Measurements from ENCODE around the gene TAS2R43. TPM values are rescaled to one million over a fixed set of nuclear protein-coding genes. Genes with fewer than 3 reads are reported as not detected.

Gene TAS2R43
- total and polyA plus RNA-seq, 2 of the 4 experiments (the other 2 are of a cell fraction): 0.90 TPM; not detected in 1

DNA sequence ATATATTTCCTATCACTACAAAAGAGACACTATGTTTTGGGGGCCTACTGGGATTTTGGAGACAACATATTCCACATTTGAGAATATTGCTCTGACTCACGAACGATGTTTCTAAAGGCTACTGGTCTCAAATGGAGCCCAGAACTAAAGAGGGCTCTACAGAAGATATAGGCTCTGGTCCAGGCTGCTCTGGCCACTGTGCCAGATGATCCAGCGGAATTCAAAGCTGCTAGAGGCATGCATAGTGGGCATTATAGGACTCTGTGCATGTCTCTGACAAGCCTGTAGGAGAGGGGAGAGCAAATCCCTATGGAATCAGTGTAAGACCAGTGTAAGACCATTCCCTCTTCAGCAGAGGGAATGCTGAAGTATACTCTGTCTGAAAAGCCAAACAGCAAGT is 38.3 kb upstream of the TAS2R43 start:
- no peak overlapping the region for H2BK5ac ChIP-seq (ENCODE audit: low read depth, low read length, poor library complexity, severe bottlenecking)
- no peak overlapping the region for H3K4ac ChIP-seq (ENCODE audit: low read depth, low read length)
- H3K4me2 ChIP-seq (ENCODE audit: low read depth, low read length): no peak overlapping the region
- H3K36me3 ChIP-seq (ENCODE audit: control insufficient read depth, insufficient read depth, low read length): peaks cover 1% of the 10 kb centered on the region; the same call in 1 of the 2 replicates
- dilution Hi-C loops (cut with HindIII; ENCODE audit: low sequenced_read_pairs, unreplicated experiment): no loop called here
- H3K9me1 ChIP-seq (ENCODE audit: insufficient read depth, low read length): 0 out of 2 replicates have a peak, but pooled peaks cover 3% of the 10 kb centered on the region
- no TSS peak for BruUV-seq (replicated peaks)
- H2AK5ac ChIP-seq (ENCODE audit: low read depth, low read length): no peak overlapping the region
- no peak overlapping the region for H3K23ac ChIP-seq (ENCODE audit: low read depth, low read length)
- H3K9me3 ChIP-seq (ENCODE audit: control insufficient read depth, insufficient read depth, low read length): no peaks in the 10 kb centered on the region
- no peak overlapping the region for H2BK15ac ChIP-seq (ENCODE audit: low read depth, low read length)
- ChIA-PET CTCF (no interaction called here), POLR2A (ENCODE audit: unreplicated experiment) (no interaction called here)
- DNase-seq: no peak
- H3K27me3 ChIP-seq (ENCODE audit: control insufficient read depth, insufficient read depth, low read length): no peaks in the 10 kb centered on the region
- H2BK120ac ChIP-seq (ENCODE audit: low read depth, low read length): no peak overlapping the region
- H2BK20ac ChIP-seq (ENCODE audit: low read depth, low read length): no peak overlapping the region
- H3K56ac ChIP-seq (ENCODE audit: extremely low read depth, insufficient read depth, low read length): no peak overlapping the region
- no peak overlapping the region for H4K8ac ChIP-seq (ENCODE audit: low read depth in 2 of 2, low read length in 2 of 2)
- no peaks in the 10 kb centered on the region for H3K4me1 ChIP-seq (ENCODE audit: control insufficient read depth, insufficient read depth, low read length)
- intact Hi-C loops (cut with micrococcal nuclease): no loop called here
- no peak overlapping the region for H3K4me3 ChIP-seq (ENCODE audit: insufficient read depth, low read depth, low read length)
- no peak overlapping the region for H3K14ac ChIP-seq (replicated peaks; ENCODE audit: low read depth, low read length)
- no peak overlapping the region for H2AK9ac ChIP-seq (replicated peaks; ENCODE audit: low read depth, low read length, poor library complexity)
- H4K91ac ChIP-seq (ENCODE audit: insufficient read depth, low read depth, low read length): no peak overlapping the region
- no peak overlapping the region for H2AFZ ChIP-seq (replicated peaks; ENCODE audit: low read length, poor library complexity)
- H3K79me1 ChIP-seq (ENCODE audit: low read depth in 1 of 2, low read length in 2 of 2): peaks cover 19 to 39% of the 10 kb centered on the region in 2 experiments
- no CpG with 5 or more reads among the region's 3 CpGs for WGBS, 2 experiments (ENCODE audit: extremely low coverage in 2 of 2, insufficient read length in 1 of 2)
- no peak for TF ChIP-seq NFE2L2 (IDR thresholded peaks at IDR 0.05; ENCODE audit: low read depth, low read length)
- TF ChIP-seq RFX5 (IDR thresholded peaks at IDR 0.05; ENCODE audit: low read depth, low read length): no peak
- TF ChIP-seq POLR2A (IDR thresholded peaks at IDR 0.05; ENCODE audit: low read depth, low read length): no peak
- TF ChIP-seq, protein P1, sequence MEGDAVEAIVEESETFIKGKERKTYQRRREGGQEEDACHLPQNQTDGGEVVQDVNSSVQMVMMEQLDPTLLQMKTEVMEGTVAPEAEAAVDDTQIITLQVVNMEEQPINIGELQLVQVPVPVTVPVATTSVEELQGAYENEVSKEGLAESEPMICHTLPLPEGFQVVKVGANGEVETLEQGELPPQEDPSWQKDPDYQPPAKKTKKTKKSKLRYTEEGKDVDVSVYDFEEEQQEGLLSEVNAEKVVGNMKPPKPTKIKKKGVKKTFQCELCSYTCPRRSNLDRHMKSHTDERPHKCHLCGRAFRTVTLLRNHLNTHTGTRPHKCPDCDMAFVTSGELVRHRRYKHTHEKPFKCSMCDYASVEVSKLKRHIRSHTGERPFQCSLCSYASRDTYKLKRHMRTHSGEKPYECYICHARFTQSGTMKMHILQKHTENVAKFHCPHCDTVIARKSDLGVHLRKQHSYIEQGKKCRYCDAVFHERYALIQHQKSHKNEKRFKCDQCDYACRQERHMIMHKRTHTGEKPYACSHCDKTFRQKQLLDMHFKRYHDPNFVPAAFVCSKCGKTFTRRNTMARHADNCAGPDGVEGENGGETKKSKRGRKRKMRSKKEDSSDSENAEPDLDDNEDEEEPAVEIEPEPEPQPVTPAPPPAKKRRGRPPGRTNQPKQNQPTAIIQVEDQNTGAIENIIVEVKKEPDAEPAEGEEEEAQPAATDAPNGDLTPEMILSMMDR (conservative IDR thresholded peaks at IDR 0.05; ENCODE audit: low read depth, low read length): no peak
- TF ChIP-seq SMC3 (IDR thresholded peaks at IDR 0.05; ENCODE audit: low read depth, low read length): no peak
- TF ChIP-seq CHD1 (IDR thresholded peaks at IDR 0.05; ENCODE audit: low read depth, low read length): no peak
- no peak for TF ChIP-seq RCOR1 (IDR thresholded peaks at IDR 0.05; ENCODE audit: insufficient replicate concordance, low read length)
- TF ChIP-seq, protein P2, sequence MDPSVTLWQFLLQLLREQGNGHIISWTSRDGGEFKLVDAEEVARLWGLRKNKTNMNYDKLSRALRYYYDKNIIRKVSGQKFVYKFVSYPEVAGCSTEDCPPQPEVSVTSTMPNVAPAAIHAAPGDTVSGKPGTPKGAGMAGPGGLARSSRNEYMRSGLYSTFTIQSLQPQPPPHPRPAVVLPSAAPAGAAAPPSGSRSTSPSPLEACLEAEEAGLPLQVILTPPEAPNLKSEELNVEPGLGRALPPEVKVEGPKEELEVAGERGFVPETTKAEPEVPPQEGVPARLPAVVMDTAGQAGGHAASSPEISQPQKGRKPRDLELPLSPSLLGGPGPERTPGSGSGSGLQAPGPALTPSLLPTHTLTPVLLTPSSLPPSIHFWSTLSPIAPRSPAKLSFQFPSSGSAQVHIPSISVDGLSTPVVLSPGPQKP (IDR thresholded peaks at IDR 0.05; ENCODE audit: borderline replicate concordance, low read depth, low read length): no peak
- no peak for TF ChIP-seq MXI1 (IDR thresholded peaks at IDR 0.05; ENCODE audit: borderline replicate concordance, low read depth, low read length)
- TF ChIP-seq, protein P3, sequence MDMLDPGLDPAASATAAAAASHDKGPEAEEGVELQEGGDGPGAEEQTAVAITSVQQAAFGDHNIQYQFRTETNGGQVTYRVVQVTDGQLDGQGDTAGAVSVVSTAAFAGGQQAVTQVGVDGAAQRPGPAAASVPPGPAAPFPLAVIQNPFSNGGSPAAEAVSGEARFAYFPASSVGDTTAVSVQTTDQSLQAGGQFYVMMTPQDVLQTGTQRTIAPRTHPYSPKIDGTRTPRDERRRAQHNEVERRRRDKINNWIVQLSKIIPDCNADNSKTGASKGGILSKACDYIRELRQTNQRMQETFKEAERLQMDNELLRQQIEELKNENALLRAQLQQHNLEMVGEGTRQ (IDR thresholded peaks at IDR 0.05; ENCODE audit: low read depth, low read length): no peak
- TF ChIP-seq RAD21 (IDR thresholded peaks at IDR 0.05; ENCODE audit: low read length): no peak
- TF ChIP-seq MAZ (IDR thresholded peaks at IDR 0.05; ENCODE audit: borderline replicate concordance, low read depth, low read length): no peak
- TF ChIP-seq CEBPB (IDR thresholded peaks at IDR 0.05; ENCODE audit: low read depth, low read length): no peak
- no peak for TF ChIP-seq MAFK (IDR thresholded peaks at IDR 0.05; ENCODE audit: low read depth, low read length)
- no peak for TF ChIP-seq FOS (IDR thresholded peaks at IDR 0.05; ENCODE audit: low read depth, low read length)
- H3K9ac ChIP-seq (ENCODE audit: low read depth, low read length): no peak overlapping the region
- no peak overlapping the region for H3K27ac ChIP-seq (ENCODE audit: insufficient read depth, low read length)
- H4K5ac ChIP-seq (ENCODE audit: low read depth, low read length): no peak overlapping the region
- no peak overlapping the region for H3K18ac ChIP-seq (ENCODE audit: low read depth, low read length)
- peaks cover 9% of the 10 kb centered on the region for H4K20me1 ChIP-seq (ENCODE audit: insufficient read depth, low read length)
- no peak for ATAC-seq (ENCODE audit: low read depth)
- in situ Hi-C loops (cut with MboI; ENCODE audit: low sequenced_read_pairs): no loop called here

All from IMR-90 (cell line).